Spleen (tissue), 7 donors: ENCODE results near the gene TACC3.

Experiments used
- POLR2A ChIP-seq, 3 donors: fragments of 450-650 bp; IDR thresholded peaks; one replicate each; pipeline ENCODE4 v1.5.1; 2017; ENCODE audit warnings: antibody characterized with exemption in 3 of 3, mild to moderate bottlenecking in 1 of 3
- POLR2AphosphoS5 ChIP-seq, 3 donors: sonication (generic); formaldehyde crosslinking; IDR thresholded peaks; one replicate each; pipeline ENCODE4 v1.5.1; 2017; ENCODE audit warnings: antibody characterized with exemption in 3 of 3
- TF ChIP-seq, protein P1 (sequence below), 11 experiments: fragments of 200-600 bp in 7 of 11; fragments of 450-650 bp in 4 of 11; sonication (generic) in 4 of 11; IDR thresholded peaks in 8 of 11; conservative IDR thresholded peaks in 3 of 11; 1 replicate in 7 of 11; 2 replicates in 4 of 11; pipeline versions ENCODE4 v1.4.0 to v1.8.0; 2016 to 2021; ENCODE audit warnings: antibody characterized with exemption in 11 of 11, inconsistent platforms in 4 of 11, mild to moderate bottlenecking in 1 of 11
- donor health status: DM: no; HTN: no; CAD: no; lungs with moderate emphysema.
- donor health status: DM: no; HTN: no; CAD: no.
- donor health status: DM: no; HTN: no; CAD: no.

DNA sequence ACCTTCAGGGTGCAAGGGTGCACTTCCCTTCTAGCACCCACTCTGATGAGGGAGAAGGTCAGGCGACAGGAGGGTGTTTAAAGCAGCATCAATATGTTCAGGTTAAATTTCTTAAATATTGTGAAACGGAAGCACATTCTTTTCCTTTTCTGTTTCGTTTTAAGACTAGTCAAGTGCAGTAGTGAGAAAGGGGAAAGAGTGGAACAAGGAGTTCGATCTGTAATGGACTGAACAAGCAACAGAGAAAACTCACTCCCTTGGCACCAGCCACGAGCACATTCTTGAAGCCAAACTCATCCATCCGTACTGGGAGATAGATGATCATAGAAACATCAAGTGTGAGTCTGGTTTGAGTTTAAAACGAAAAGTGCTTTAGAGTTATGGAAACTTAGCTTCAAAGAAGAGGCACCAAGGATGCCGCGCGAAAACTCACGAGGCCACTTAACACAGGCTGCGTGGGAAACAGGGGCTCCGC, 38.0 kb upstream of the TACC3 start:
- TF ChIP-seq, protein P1, sequence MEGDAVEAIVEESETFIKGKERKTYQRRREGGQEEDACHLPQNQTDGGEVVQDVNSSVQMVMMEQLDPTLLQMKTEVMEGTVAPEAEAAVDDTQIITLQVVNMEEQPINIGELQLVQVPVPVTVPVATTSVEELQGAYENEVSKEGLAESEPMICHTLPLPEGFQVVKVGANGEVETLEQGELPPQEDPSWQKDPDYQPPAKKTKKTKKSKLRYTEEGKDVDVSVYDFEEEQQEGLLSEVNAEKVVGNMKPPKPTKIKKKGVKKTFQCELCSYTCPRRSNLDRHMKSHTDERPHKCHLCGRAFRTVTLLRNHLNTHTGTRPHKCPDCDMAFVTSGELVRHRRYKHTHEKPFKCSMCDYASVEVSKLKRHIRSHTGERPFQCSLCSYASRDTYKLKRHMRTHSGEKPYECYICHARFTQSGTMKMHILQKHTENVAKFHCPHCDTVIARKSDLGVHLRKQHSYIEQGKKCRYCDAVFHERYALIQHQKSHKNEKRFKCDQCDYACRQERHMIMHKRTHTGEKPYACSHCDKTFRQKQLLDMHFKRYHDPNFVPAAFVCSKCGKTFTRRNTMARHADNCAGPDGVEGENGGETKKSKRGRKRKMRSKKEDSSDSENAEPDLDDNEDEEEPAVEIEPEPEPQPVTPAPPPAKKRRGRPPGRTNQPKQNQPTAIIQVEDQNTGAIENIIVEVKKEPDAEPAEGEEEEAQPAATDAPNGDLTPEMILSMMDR (IDR thresholded peaks at IDR 0.05 in 8 of 11, conservative IDR thresholded peaks at IDR 0.05 in 3 of 11), result no peak
- TF ChIP-seq POLR2AphosphoS5 (IDR thresholded peaks at IDR 0.05) (no peak), POLR2A (IDR thresholded peaks at IDR 0.05) (no peak)
